ENCODE data around the gene NCMAP.
"Not testable (repeated sequence)": the region's sequence is repeated elsewhere in the genome, so short reads cannot be mapped to it uniquely, and the experiment has no call there.

NCMAP gene

DNA sequence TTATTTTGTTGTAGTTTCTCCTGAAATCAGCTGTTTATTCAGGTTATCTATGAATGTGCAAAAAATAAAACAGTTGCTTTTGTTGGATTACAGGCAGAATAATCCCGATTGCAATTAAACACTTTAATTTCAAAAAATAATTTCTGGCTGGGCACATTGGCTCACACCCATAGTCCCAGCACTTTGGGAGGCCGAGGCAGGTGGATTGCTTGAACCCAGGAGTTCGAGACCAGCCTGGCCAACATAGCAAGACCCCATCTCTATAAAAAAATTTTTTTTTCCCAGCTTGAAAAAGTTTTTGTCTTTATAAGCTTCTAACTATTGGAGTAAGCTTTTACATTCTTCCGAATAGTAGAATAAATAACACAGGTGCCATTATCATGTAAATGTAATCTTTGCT lies 38.0 kb upstream of the NCMAP start:
- no peak overlapping the region for H3K23ac ChIP-seq (ENCODE audit: low read length in 2 of 2)
- 100% methylated on average over 2 of the region's 4 CpGs for WGBS
- no peak overlapping the region for H4K8ac ChIP-seq (ENCODE audit: low read length)
- no peak overlapping the region for H2BK5ac ChIP-seq (ENCODE audit: low read depth, low read length, poor library complexity, severe bottlenecking)
- no peak overlapping the region for H3K4ac ChIP-seq (ENCODE audit: low read depth in 1 of 2, low read length in 2 of 2)
- DNase-seq, result no peak
- H3K18ac ChIP-seq (ENCODE audit: low read depth in 1 of 2, low read length in 2 of 2), result no peak overlapping the region
- no peak overlapping the region for H2BK15ac ChIP-seq (ENCODE audit: low read depth, poor library complexity, severe bottlenecking)
- H2AK5ac ChIP-seq (ENCODE audit: low read length, severe bottlenecking), result no peak overlapping the region
- H3K36me3 ChIP-seq (ENCODE audit: control insufficient read depth in 1 of 2, insufficient read depth in 2 of 2, low read depth in 1 of 2, low read length in 2 of 2), result peaks cover 0 to 2% of the 10 kb centered on the region in 2 experiments
- H3K27ac ChIP-seq (ENCODE audit: low read length, poor library complexity, severe bottlenecking), result no peak overlapping the region
- H3K14ac ChIP-seq (ENCODE audit: low read length in 2 of 2), result no peak overlapping the region
- no peak overlapping the region for H3K4me3 ChIP-seq (ENCODE audit: insufficient read depth in 1 of 2, low read depth in 1 of 2, low read length in 2 of 2)
- H2BK12ac ChIP-seq (ENCODE audit: low read length in 2 of 2), result no peak overlapping the region
- H2BK120ac ChIP-seq (ENCODE audit: low read depth, low read length), result no peak overlapping the region
- H3K79me1 ChIP-seq (replicated peaks; ENCODE audit: low read length, poor library complexity, severe bottlenecking), result peaks cover 3% of the 10 kb centered on the region
- no peak overlapping the region for H4K91ac ChIP-seq (ENCODE audit: low read length)
- no peak overlapping the region for H3K4me2 ChIP-seq (ENCODE audit: low read length, poor library complexity, severe bottlenecking)
- H3K27me3 ChIP-seq (ENCODE audit: control insufficient read depth in 1 of 2, insufficient read depth in 1 of 2, low read length in 2 of 2), result no peaks in the 10 kb centered on the region
- no peaks in the 10 kb centered on the region for H3K9me3 ChIP-seq (ENCODE audit: control insufficient read depth, low read length)
- no peak overlapping the region for H2AFZ ChIP-seq (ENCODE audit: low read depth, low read length)
- no peak overlapping the region for H3K9ac ChIP-seq (ENCODE audit: low read length)
- H3K4me1 ChIP-seq (ENCODE audit: control insufficient read depth, insufficient read depth, low read depth, low read length), result peaks cover 2% of the 10 kb centered on the region

DNA sequence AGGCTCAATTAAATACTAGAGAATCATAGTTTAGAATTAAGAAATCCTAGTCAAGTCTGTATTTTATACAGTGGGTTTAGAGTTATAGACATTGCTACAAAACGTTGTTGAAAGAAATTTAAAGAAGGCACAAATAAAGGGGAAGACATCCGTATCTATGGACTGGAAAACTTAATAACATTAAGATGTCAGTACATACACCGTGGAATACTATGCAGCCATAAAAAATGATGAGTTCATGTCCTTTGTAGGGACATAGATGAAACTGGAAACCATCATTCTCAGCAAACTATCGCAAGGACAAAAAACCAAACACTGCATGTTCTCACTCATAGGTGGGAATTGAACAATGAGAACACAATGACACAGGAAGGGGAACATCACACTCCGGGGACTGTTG lies 35.6 kb upstream of the NCMAP start:
- H3K4me1 ChIP-seq (ENCODE audit: control insufficient read depth, insufficient read depth, low read depth, low read length); H3K4ac ChIP-seq (ENCODE audit: low read depth in 1 of 2, low read length in 2 of 2); H3K27ac ChIP-seq (ENCODE audit: low read length, poor library complexity, severe bottlenecking); H3K18ac ChIP-seq (ENCODE audit: low read depth in 1 of 2, low read length in 2 of 2); H2BK120ac ChIP-seq (ENCODE audit: low read depth, low read length); H3K4me2 ChIP-seq (ENCODE audit: low read length, poor library complexity, severe bottlenecking); H3K36me3 ChIP-seq (ENCODE audit: control insufficient read depth in 1 of 2, insufficient read depth in 2 of 2, low read depth in 1 of 2, low read length in 2 of 2); H4K91ac ChIP-seq (ENCODE audit: low read length); H3K9ac ChIP-seq (ENCODE audit: low read length); H2BK15ac ChIP-seq (ENCODE audit: low read depth, poor library complexity, severe bottlenecking); DNase-seq; H2AK5ac ChIP-seq (ENCODE audit: low read length, severe bottlenecking); H2AFZ ChIP-seq (ENCODE audit: low read depth, low read length); H2BK12ac ChIP-seq (ENCODE audit: low read length in 2 of 2); H4K8ac ChIP-seq (ENCODE audit: low read length); H3K9me3 ChIP-seq (ENCODE audit: control insufficient read depth, low read length); H3K79me1 ChIP-seq (replicated peaks; ENCODE audit: low read length, poor library complexity, severe bottlenecking); H3K23ac ChIP-seq (ENCODE audit: low read length in 2 of 2); H3K27me3 ChIP-seq (ENCODE audit: control insufficient read depth in 1 of 2, insufficient read depth in 1 of 2, low read length in 2 of 2); H3K4me3 ChIP-seq (ENCODE audit: insufficient read depth in 1 of 2, low read depth in 1 of 2, low read length in 2 of 2); H3K14ac ChIP-seq (ENCODE audit: low read length in 2 of 2); H2BK5ac ChIP-seq (ENCODE audit: low read depth, low read length, poor library complexity, severe bottlenecking): not testable (repeated sequence)
- 85% methylated on average over 1 of the region's 5 CpGs for WGBS

DNA sequence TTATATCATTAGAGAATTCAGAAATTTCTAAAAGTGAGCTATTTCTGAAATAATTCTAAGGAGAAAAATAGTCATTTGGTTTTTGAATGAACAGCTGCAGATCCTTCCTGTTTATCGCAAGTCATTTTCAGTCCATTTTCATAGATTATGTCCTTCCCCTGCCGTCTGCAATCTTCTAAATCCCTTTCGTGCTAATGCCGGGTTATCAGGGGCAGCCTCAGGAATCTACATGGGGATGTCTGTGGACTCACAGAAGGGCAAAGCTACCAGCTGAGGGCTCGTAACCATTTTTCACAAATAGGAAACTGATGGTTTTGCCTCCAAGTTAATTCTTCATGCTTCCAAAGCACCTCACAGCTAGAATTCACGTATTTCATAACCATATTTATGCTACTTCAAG lies 30.3 kb upstream of the NCMAP start:
- no peak for DNase-seq

DNA sequence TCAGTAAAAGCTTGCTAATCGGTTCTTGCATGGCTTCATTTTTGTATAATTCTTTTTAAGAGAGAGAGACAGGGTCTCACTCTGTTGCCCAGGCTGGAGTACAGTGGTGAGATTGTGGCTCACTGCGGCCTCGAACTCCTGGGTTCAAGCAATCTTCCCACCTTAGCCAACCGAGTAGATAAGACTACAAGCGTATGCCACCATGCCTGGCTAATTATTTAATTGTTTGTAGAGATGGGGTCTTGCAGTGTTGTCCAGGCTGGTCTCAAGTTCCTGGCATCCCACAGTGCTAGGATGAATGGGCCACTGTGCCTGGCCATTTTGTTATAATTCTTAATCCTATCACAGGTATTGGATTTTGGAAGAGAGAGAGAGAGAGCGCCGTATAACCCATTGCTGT lies 29.8 kb upstream of the NCMAP start:
- H3K23ac ChIP-seq (ENCODE audit: low read length in 2 of 2), result no peak overlapping the region
- H3K36me3 ChIP-seq (ENCODE audit: control insufficient read depth in 1 of 2, insufficient read depth in 2 of 2, low read depth in 1 of 2, low read length in 2 of 2), result no peaks in the 10 kb centered on the region
- H4K91ac ChIP-seq (ENCODE audit: low read length), result no peak overlapping the region
- no peak overlapping the region for H3K18ac ChIP-seq (ENCODE audit: low read depth in 1 of 2, low read length in 2 of 2)
- no peak overlapping the region for H4K8ac ChIP-seq (ENCODE audit: low read length)
- no peak overlapping the region for H3K9ac ChIP-seq (ENCODE audit: low read length)
- no peak overlapping the region for H2BK15ac ChIP-seq (ENCODE audit: low read depth, poor library complexity, severe bottlenecking)
- no peak overlapping the region for H2AFZ ChIP-seq (ENCODE audit: low read depth, low read length)
- 78% methylated on average over 7 of the region's 7 CpGs for WGBS
- H3K4me1 ChIP-seq (ENCODE audit: control insufficient read depth, insufficient read depth, low read depth, low read length), result no peaks in the 10 kb centered on the region
- H3K4ac ChIP-seq (ENCODE audit: low read depth in 1 of 2, low read length in 2 of 2), result no peak overlapping the region
- no peak overlapping the region for H3K27ac ChIP-seq (ENCODE audit: low read length, poor library complexity, severe bottlenecking)
- H3K14ac ChIP-seq (ENCODE audit: low read length in 2 of 2), result no peak overlapping the region
- no peak overlapping the region for H2BK5ac ChIP-seq (ENCODE audit: low read depth, low read length, poor library complexity, severe bottlenecking)
- no peak overlapping the region for H3K4me2 ChIP-seq (ENCODE audit: low read length, poor library complexity, severe bottlenecking)
- no peaks in the 10 kb centered on the region for H3K27me3 ChIP-seq (ENCODE audit: control insufficient read depth in 1 of 2, insufficient read depth in 1 of 2, low read length in 2 of 2)
- H3K79me1 ChIP-seq (replicated peaks; ENCODE audit: low read length, poor library complexity, severe bottlenecking), result no peaks in the 10 kb centered on the region
- no peak overlapping the region for H3K4me3 ChIP-seq (ENCODE audit: insufficient read depth in 1 of 2, low read depth in 1 of 2, low read length in 2 of 2)
- no peak overlapping the region for H2BK12ac ChIP-seq (ENCODE audit: low read length in 2 of 2)
- H2BK120ac ChIP-seq (ENCODE audit: low read depth, low read length), result no peak overlapping the region
- H2AK5ac ChIP-seq (ENCODE audit: low read length, severe bottlenecking), result no peak overlapping the region
- DNase-seq, result no peak
- H3K9me3 ChIP-seq (ENCODE audit: control insufficient read depth, low read length), result no peaks in the 10 kb centered on the region

More for the DNA sequence above, 30.3 kb upstream of the NCMAP start:
- Histone ChIP-seq H3K4me2 (ENCODE audit: low read length, poor library complexity, severe bottlenecking) (no peak overlapping the region), H3K4ac (ENCODE audit: low read depth in 1 of 2, low read length in 2 of 2) (no peak overlapping the region), H2BK15ac (ENCODE audit: low read depth, poor library complexity, severe bottlenecking) (no peak overlapping the region), H3K79me1 (replicated peaks; ENCODE audit: low read length, poor library complexity, severe bottlenecking) (no peaks in the 10 kb centered on the region), H3K9me3 (ENCODE audit: control insufficient read depth, low read length) (no peaks in the 10 kb centered on the region), H3K9ac (ENCODE audit: low read length) (no peak overlapping the region), H2BK5ac (ENCODE audit: low read depth, low read length, poor library complexity, severe bottlenecking) (no peak overlapping the region), H3K27ac (ENCODE audit: low read length, poor library complexity, severe bottlenecking) (no peak overlapping the region), H3K27me3 (ENCODE audit: control insufficient read depth in 1 of 2, insufficient read depth in 1 of 2, low read length in 2 of 2) (no peaks in the 10 kb centered on the region), H3K4me1 (ENCODE audit: control insufficient read depth, insufficient read depth, low read depth, low read length) (no peaks in the 10 kb centered on the region), H2BK120ac (ENCODE audit: low read depth, low read length) (no peak overlapping the region), H4K8ac (ENCODE audit: low read length) (no peak overlapping the region), H3K23ac (ENCODE audit: low read length in 2 of 2) (no peak overlapping the region), H3K36me3 (ENCODE audit: control insufficient read depth in 1 of 2, insufficient read depth in 2 of 2, low read depth in 1 of 2, low read length in 2 of 2) (no peaks in the 10 kb centered on the region), H3K18ac (ENCODE audit: low read depth in 1 of 2, low read length in 2 of 2) (no peak overlapping the region), H2BK12ac (ENCODE audit: low read length in 2 of 2) (no peak overlapping the region), H2AFZ (ENCODE audit: low read depth, low read length) (no peak overlapping the region), H3K4me3 (ENCODE audit: insufficient read depth in 1 of 2, low read depth in 1 of 2, low read length in 2 of 2) (no peak overlapping the region), H3K14ac (ENCODE audit: low read length in 2 of 2) (no peak overlapping the region), H2AK5ac (ENCODE audit: low read length, severe bottlenecking) (no peak overlapping the region), H4K91ac (ENCODE audit: low read length) (no peak overlapping the region)
- WGBS, result 89% methylated on average over 5 of the region's 6 CpGs

All from mesenchymal stem cell (in vitro differentiated cells and primary cell).